ENCODE measurements around the gene SH3TC1. TPM values are rescaled to one million over a fixed set of nuclear protein-coding genes. Genes with fewer than 3 reads are reported as not detected.

Gene SH3TC1
- total RNA-seq, 1 experiment from 2014 or later, result 28.9 TPM

DNA sequence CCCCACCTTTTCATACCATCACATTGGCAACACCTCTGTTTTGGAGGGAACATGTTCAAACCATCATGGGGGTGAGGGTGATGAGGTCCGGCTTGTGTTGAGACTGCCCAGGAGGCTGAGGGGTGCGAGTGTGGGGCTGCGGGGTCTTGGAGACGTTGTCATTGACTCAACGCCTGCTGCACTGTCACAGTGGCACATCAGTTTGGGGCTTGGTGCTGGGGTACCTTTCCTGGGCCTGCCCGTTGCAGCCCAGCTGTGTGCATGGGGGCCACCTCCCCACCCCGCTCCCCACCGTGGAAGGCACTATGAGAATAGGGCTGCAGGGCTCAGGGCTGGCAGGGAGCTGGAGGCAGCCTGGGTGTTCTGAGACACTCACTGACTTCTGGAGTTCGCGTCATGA, 72.7 kb downstream of the SH3TC1 start:
- Histone ChIP-seq H3K4me3 (no peak overlapping the region), H3K4me1 (peaks cover 11% of the 10 kb centered on the region; the same call in 1 of the 2 replicates), H3K9me3 (replicated peaks) (no peaks in the 10 kb centered on the region), H3K27me3 (no peaks in the 10 kb centered on the region), H3K36me3 (no peaks in the 10 kb centered on the region), H3K27ac (no peak overlapping the region)
- DNase-seq, result no peak

DNA sequence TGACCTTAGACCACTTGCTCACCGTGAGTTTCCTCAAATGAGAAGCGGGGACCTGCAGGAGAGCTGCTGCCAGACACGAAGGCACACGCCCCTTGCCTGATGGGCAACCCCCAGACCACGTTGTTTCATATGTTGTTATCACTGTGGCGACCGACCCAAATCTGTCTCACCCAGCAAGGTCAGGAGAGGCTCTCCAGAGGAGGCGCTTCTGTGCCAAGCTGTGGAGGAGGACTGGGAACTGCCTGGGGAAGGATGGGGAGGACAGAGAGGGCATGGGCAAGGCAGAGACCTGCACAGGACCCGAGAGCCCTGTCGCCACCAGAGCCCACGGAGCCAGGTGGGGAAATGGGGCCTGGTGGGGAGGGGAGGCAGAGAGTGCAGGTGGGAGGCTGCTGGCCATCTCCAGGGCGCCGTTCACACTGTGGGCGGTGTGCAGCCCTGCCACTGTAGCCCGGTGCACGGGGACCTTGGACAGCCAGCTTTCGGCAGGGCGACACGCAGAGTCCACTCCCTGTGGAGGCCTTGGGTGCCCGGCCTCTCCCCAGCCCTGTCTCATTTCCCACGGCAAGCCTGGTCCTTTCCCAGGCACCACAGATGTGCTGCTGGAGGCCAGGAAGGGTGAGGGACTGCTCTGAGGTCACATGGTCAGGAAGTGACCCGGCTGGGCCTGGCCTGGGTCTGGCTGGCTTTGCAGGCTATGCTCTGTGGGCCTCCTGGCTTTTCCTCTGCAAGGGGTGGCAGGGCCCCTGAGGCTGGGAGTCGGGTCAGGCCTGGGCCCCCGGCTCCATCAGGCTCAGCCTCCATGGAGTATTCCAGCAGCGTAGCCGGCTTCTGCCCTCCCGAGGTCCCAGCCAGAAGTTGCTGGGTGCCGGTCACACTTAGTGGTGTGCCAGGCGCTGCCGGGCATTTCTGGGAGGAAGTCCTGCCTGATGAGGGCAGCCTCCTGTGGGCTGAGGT, 73.7 kb downstream of the SH3TC1 start:
- DNase-seq, result no peak
- Histone ChIP-seq H3K4me1 (peaks cover 10% of the 10 kb centered on the region; the same call in 1 of the 2 replicates), H3K9me3 (replicated peaks) (no peaks in the 10 kb centered on the region), H3K4me3 (no peak overlapping the region), H3K36me3 (no peaks in the 10 kb centered on the region), H3K27me3 (no peaks in the 10 kb centered on the region), H3K27ac (no peak overlapping the region)

DNA sequence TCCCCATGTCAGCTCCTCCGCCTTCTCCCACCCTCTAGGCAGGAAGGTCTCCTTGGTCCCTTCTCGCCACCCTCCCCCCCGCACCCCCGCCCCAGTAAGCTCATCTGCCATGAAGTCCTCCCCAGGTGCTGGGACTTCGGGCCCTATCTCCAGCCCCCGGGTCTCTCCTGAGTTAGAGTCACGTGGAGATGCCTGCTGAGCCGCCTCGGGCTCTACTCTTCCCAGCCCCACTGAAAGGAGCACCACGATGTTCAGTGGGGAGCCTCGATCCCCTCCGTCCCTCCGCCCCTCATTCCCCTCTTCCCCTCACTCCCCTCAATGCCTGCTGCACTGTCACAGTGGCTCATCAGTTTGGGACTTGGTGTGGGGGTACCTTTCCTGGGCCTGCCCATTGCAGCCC, 74.4 kb downstream of the SH3TC1 start:
- Histone ChIP-seq H3K36me3 (no peaks in the 10 kb centered on the region), H3K27ac (no peak overlapping the region), H3K4me1 (peaks cover 12% of the 10 kb centered on the region; the same call in 1 of the 2 replicates), H3K9me3 (replicated peaks) (no peaks in the 10 kb centered on the region), H3K27me3 (no peaks in the 10 kb centered on the region), H3K4me3 (no peak overlapping the region)
- no peak for DNase-seq

DNA sequence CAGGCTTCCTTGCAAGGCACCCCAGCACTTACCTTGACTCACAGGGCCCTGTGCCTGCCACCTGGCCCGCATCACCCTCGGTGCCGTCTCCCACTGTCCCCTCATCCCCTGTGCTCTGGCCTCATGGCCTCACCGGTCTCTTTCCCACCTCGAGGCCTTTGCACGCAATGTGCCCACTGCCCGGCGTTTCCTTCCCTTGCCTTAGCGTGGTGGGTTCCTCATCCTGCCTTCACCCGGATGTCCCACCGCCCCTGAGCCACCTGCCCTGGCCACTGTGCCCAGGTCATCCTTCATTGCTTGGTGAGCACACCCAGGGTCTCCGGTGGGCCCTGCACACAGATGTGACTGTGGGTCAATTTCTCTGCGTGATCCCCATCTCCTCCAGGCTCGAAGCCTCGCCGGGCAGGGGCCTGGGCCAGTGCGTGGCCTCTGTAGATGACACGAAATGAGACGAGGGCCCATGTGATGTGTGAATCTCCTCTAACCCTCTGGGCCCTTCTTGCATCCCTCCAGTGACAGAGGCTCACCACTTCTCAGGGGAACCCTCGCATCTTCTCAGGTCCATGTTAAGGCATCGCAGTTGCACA, 75.1 kb downstream of the SH3TC1 start:
- no peak for DNase-seq
- peaks cover 15% of the 10 kb centered on the region; the same call in 1 of the 2 replicates for H3K4me1 ChIP-seq
- H3K9me3 ChIP-seq (replicated peaks), result no peaks in the 10 kb centered on the region
- H3K27ac ChIP-seq, result no peak overlapping the region
- H3K4me3 ChIP-seq, result no peak overlapping the region
- no peaks in the 10 kb centered on the region for H3K36me3 ChIP-seq
- no peaks in the 10 kb centered on the region for H3K27me3 ChIP-seq

DNA sequence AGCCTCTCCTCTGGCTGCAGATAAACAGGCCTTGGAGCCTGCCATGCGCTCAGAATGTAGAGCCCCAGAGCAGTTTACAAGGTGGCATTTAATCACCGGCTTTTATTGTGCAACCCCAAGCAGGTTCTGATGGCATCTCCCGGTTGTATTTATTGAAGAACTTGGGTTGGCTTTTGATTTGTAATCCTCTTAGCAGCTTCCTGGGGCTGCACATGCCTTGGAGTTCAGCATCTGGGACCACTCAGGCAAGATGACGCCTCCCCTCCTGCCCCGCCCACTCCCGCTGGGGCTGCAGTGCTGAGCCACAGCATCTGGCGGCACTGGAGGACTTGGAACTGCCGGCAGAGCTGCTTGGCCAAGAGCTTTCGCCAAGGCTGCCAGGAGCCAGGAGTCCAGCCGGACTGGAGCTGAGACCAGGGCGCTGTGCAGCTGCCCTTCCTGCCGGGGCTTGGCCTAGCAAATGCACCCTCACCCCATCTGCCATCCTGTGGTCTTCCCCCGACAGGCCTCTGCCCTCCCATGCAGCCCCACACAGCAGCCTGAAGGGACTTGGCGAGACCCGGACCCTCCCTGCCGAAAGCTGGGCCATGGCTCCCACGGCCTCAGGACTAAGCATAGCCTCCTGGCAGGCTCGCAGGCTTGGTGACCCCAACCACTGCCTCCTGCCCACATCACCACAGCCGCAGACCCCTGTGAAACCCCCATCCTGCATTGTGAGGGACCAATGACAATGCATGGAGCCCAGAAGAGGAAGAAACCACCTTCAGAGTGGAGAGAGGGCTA, 75.9 kb downstream of the SH3TC1 start:
- Histone ChIP-seq H3K9me3 (replicated peaks) (no peaks in the 10 kb centered on the region), H3K4me3 (no peak overlapping the region), H3K4me1 (peaks cover 15% of the 10 kb centered on the region; the same call in 1 of the 2 replicates), H3K36me3 (no peaks in the 10 kb centered on the region), H3K27me3 (no peaks in the 10 kb centered on the region), H3K27ac (no peak overlapping the region)
- DNase-seq, result peak; percentile 86 to 87

DNA sequence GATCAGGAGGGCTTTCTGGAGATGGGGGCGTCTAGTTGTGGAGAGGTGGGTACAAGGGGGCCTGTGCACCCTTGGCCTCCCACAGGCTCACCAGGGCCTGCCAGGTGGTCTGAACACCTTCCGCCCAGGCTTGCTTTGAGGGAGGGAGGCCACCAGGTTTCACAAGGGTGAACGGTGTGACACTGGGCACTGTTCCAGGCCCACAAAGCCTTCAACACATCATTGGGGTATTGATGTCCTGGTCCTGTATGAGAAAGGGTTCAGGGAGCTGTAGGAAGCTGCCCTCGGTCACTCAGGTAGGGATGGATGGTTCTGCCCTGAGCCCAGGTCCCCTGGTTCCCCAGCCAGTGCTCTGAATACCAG, 76.4 kb downstream of the SH3TC1 start:
- Histone ChIP-seq H3K4me3 (no peak overlapping the region), H3K27me3 (no peaks in the 10 kb centered on the region), H3K4me1 (peaks cover 15% of the 10 kb centered on the region; the same call in 1 of the 2 replicates), H3K36me3 (no peaks in the 10 kb centered on the region), H3K9me3 (replicated peaks) (no peaks in the 10 kb centered on the region), H3K27ac (no peak overlapping the region)
- no peak for DNase-seq

DNA sequence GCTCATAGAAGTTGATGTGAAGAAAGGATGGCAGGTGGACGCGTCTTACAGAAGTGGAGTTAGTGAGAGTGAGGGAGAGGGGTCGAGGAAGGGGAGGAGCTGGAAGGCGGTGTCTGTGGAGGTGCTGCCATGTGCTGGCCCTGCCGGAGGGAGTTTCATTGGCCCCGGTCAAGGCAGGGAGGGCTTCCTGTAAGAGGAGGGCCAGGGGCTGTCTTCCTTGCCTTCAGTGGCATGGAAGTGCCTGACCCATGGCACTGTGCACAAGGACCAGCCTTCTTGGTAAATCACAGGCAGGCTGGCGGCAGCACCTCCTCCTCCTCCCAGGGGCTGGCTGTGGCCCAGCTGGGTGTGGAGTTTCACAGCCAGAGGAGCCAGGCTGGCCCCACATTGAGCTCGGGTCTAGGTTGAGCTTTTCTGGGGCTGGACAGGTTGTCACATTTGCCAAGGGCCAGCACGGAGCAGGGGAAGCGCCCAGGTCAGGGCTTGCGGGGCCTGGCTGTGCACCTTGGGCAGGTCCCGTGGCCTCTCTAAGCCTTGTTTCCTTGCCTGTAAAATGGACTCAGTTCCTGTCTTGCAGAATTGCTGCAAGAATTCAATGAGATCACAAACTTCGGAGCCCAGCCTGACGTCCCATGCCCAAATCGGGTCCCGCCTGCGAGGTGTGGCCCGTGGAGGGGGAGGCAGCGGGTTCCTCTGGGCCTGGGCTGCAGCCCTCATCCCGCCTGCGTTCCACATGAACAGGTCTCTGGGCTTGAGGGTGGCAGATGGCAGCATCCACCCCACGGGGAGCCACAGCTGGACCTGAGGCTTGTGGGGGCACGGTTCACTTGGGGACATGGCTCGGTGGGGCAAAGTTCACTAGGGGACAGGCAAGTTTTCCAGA, 77.5 kb downstream of the SH3TC1 start:
- no peaks in the 10 kb centered on the region for H3K27me3 ChIP-seq

DNA sequence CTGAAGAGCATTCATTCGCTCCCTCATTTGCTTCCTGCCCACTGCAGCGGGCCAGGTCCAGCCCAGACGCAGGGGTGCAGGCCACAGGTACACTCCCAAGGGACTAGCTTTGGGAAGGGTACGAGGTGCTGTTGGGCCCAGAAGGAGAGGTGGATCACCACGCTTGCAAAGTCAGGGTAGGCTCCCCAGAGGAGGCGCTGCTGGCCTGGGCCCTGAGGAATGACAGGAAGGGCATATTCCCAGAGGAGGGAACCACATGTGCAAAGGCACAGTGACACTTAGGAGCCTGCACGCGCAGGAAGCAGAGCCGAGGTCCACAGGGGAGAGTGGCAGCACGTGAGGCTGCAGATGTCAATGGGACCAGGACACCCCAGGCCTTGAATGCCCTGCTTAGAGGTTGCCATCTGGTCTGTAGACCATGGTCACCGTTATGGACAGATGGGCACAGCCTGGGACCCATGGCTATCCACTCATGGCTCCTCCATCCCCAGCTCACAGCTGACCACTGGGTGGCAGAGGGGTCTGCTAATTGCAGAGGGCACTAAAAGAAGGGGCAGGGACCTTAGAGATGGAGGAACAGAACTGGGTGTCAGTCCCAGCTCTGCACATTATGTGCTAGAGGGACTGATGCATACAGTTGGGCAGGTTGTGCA, 78.4 kb downstream of the SH3TC1 start:
- H3K4me3 ChIP-seq, result no peak overlapping the region
- no peaks in the 10 kb centered on the region for H3K36me3 ChIP-seq
- no peak for DNase-seq
- peaks cover 18% of the 10 kb centered on the region; the same call in 1 of the 2 replicates for H3K4me1 ChIP-seq
- no peaks in the 10 kb centered on the region for H3K9me3 ChIP-seq (replicated peaks)
- no peaks in the 10 kb centered on the region for H3K27me3 ChIP-seq
- H3K27ac ChIP-seq, result no peak overlapping the region

More for the DNA sequence above, 77.5 kb downstream of the SH3TC1 start:
- Histone ChIP-seq H3K4me3 (no peak overlapping the region), H3K4me1 (peaks cover 16% of the 10 kb centered on the region; the same call in 1 of the 2 replicates), H3K27ac (no peak overlapping the region), H3K36me3 (no peaks in the 10 kb centered on the region), H3K9me3 (replicated peaks) (no peaks in the 10 kb centered on the region)
- DNase-seq, result no peak

DNA sequence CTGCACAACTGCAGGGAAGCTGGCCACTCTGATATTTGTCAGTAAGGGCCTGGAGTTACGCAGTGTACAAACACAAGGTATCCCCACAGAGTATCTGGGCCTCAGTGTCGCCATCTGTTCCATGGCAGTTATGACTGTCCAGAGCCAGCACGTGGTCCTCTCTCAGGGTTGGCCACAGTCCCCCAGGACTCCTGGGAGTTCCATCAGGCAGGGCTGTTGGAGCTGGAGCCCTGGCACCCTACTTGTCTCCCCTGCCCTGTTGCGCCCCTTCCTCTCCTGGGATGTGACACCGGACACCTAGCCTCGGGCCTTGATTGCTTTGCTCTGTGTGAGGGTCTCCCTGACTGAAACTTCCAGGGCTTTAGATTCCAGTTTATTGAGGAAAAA, 78.9 kb downstream of the SH3TC1 start:
- no peak for DNase-seq
- Histone ChIP-seq H3K27me3 (no peaks in the 10 kb centered on the region), H3K4me1 (peaks cover 18% of the 10 kb centered on the region; the same call in 1 of the 2 replicates)

DNA sequence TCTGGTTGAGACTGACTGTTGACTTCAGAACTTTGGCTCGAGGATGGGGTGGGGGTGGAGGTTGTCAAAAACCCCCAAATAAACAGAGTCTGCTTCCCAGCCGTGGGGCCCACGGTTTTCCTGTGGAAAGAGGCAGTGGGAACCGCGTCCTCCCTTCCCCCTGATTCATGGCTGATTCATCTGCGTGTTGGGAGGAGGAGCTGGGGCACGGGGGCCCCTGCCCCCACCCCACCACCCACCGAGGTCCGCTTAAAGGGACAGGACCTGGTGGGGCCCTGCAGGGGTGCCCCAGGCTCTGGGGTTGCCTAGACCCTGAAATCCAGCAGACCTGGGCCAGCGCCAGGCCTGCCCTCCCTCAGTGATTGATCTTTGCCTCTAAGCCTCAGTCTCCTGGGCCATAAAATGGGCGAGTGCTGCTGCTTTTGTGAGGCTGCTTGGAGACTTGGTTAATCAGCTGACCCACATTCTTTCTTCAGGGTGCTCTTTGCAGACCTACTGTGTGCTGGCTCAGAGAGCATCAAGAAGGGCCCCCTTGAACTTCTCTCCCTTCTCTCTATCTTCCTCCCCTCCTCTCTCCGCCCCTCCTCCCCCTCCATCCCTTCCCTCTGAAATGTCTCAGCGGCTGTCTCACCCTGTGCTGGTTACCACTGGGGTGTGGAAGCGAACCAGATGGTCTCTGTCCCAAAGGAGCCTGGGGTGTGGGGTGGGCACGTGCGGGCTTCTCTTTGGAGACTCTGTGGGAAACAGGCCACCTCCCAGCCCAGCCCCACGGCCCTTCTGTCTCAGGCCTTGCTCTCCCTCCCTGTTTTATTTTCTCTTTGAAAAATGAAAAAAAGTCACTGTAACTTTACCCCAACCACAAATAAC, 79.6 kb downstream of the SH3TC1 start:
- peaks cover 3% of the 10 kb centered on the region; the same call in 1 of the 2 replicates for H3K27me3 ChIP-seq
- H3K36me3 ChIP-seq, result no peaks in the 10 kb centered on the region
- DNase-seq, result no peak
- no peak overlapping the region for H3K27ac ChIP-seq
- H3K4me1 ChIP-seq, result peaks cover 23% of the 10 kb centered on the region; the same call in 1 of the 2 replicates
- H3K9me3 ChIP-seq (replicated peaks), result no peaks in the 10 kb centered on the region
- H3K4me3 ChIP-seq, result no peak overlapping the region

More for the DNA sequence above, 78.9 kb downstream of the SH3TC1 start:
- no peaks in the 10 kb centered on the region for H3K9me3 ChIP-seq (replicated peaks)
- H3K36me3 ChIP-seq, result no peaks in the 10 kb centered on the region
- H3K4me3 ChIP-seq, result no peak overlapping the region
- H3K27ac ChIP-seq, result no peak overlapping the region

DNA sequence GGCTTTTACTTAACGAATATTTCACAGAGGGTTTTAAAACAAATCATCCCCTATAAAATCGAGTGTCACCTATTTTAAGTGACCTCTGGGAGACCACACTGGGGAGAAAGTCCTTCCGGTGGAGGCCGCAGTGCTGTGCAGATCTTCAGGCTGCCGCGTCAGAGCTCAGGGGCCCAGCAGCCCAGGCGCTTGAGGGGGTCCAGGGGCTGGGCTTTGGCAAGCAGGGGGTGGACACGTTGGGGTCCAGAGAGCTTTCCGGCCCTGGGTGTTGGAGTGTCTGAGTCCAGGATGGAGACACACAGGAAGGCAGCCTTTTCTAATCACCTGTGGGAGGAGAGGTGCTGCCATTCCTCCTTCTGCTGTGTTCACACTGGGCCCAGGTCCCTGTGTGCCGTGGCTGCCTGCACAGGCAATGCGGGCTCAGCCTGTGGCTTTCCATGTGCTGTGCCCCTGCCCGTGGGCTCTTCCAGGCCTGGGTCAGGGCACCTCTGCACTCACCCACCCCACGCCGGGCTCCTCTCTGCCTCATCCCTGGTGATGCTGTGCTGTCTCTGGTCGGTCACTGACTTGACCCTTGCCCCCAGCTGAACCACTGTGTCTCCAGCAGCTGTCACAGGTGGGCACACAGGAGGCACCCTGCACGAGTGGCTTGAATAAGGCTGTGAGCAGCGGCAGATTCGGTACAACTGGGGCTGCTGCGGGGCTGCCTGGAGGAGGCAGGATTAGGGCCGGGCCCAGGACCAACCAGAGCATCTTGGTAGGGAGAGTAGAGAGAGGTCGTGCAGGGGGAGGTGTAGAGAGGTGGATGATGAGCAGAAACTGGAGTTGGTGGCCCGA, 80.4 kb downstream of the SH3TC1 start:
- peaks cover 32% of the 10 kb centered on the region for H3K4me1 ChIP-seq
- no peaks in the 10 kb centered on the region for H3K9me3 ChIP-seq (replicated peaks)
- peaks cover 6% of the 10 kb centered on the region; the same call in 1 of the 2 replicates for H3K27me3 ChIP-seq
- H3K27ac ChIP-seq, result no peak overlapping the region
- no peaks in the 10 kb centered on the region for H3K36me3 ChIP-seq
- no peak overlapping the region for H3K4me3 ChIP-seq
- no peak for DNase-seq
